IMR-90 (cell line): ENCODE data around the gene MGAT4A. TPM values are rescaled to one million over a fixed set of nuclear protein-coding genes. Genes with fewer than 3 reads are reported as not detected.
A peak's percentile ranks its signal among the peaks of the same experiment; 100 is the strongest.

Experiments used
- ATAC-seq: fragments of 200-7000 bp; cut with Tn5 transposase; 2 replicates; pipeline ENCODE4 v1.9.1; 2020; ENCODE audit warnings: low read depth, mild to moderate bottlenecking, moderate library complexity
- BruUV-seq: library from RNA; stranded (reverse); fragments of 400-500 nt; replicated peaks from 2 replicates; lab custom pipeline; 2021; lab: Mats Ljungman, UMichigan
- CTCF ChIA-PET: fragments of 300-600 bp; formaldehyde crosslinking; extraction: SDS; loops from one replicate; lab custom pipeline; 2021; ENCODE audit warnings: antibody characterized with exemption; lab: Yijun Ruan, JAX
- POLR2A ChIA-PET: fragments of 300-600 bp; sonication (Branson Sonifier 250); formaldehyde crosslinking; loops from one replicate; lab custom pipeline; 2022; ENCODE audit warnings: antibody characterized with exemption; ENCODE audit not compliant: unreplicated experiment; lab: Charles Lee
- DNase-seq: peaks from one replicate; pipeline ENCODE4 v3.0.0; 2013
- H2AFZ ChIP-seq: replicated peaks from 2 replicates; pipeline ENCODE3; 2013; ENCODE audit warnings: low read length, mild to moderate bottlenecking; ENCODE audit not compliant: poor library complexity
- H2AK5ac ChIP-seq: 2 replicates; pipeline ENCODE4 v1.6.1; 2013; ENCODE audit warnings: low read depth, low read length, inconsistent platforms
- H2AK9ac ChIP-seq: replicated peaks from 2 replicates; pipeline ENCODE3; 2013; ENCODE audit warnings: mild to moderate bottlenecking, low read depth, low read length, moderate library complexity; ENCODE audit not compliant: poor library complexity
- H2BK120ac ChIP-seq: 2 replicates; pipeline ENCODE4 v1.6.1; 2013; ENCODE audit warnings: low read depth, low read length, inconsistent platforms
- H2BK15ac ChIP-seq: 3 replicates; pipeline ENCODE4 v1.6.1; 2013; ENCODE audit warnings: low read depth, low read length, inconsistent platforms
- H2BK20ac ChIP-seq: 2 replicates; pipeline ENCODE4 v1.6.1; 2013; ENCODE audit warnings: low read depth, mild to moderate bottlenecking, inconsistent platforms, low read length, moderate library complexity
- H2BK5ac ChIP-seq: 2 replicates; pipeline ENCODE4 v1.6.1; 2013; ENCODE audit warnings: mild to moderate bottlenecking, low read depth, low read length, inconsistent platforms; ENCODE audit not compliant: poor library complexity, severe bottlenecking
- H3K14ac ChIP-seq: replicated peaks from 2 replicates; pipeline ENCODE4 v1.6.1; 2013; ENCODE audit warnings: low read depth, low read length, inconsistent platforms
- H3K18ac ChIP-seq: 2 replicates; pipeline ENCODE4 v1.6.1; 2013; ENCODE audit warnings: low read depth, low read length, control low read depth
- H3K23ac ChIP-seq: 2 replicates; pipeline ENCODE4 v1.6.1; 2013; ENCODE audit warnings: low read depth, low read length, inconsistent platforms
- H3K27ac ChIP-seq: 2 replicates; pipeline ENCODE4 v1.5.1; 2013; ENCODE audit warnings: mild to moderate bottlenecking, control low read depth, low read length; ENCODE audit not compliant: insufficient read depth
- H3K27me3 ChIP-seq: 2 replicates; pipeline ENCODE4 v1.6.1; 2013; ENCODE audit warnings: low read length; ENCODE audit not compliant: control insufficient read depth, insufficient read depth
- H3K36me3 ChIP-seq: 2 replicates; pipeline ENCODE4 v1.6.1; 2013; ENCODE audit warnings: low read length, mixed read lengths; ENCODE audit not compliant: control insufficient read depth, insufficient read depth
- H3K4ac ChIP-seq: 2 replicates; pipeline ENCODE4 v1.6.1; 2013; ENCODE audit warnings: low read depth, low read length, inconsistent platforms
- H3K4me1 ChIP-seq: 2 replicates; pipeline ENCODE4 v1.6.1; 2013; ENCODE audit warnings: low read length, mixed read lengths; ENCODE audit not compliant: control insufficient read depth, insufficient read depth
- H3K4me2 ChIP-seq: 2 replicates; pipeline ENCODE4 v1.6.1; 2013; ENCODE audit warnings: low read depth, mild to moderate bottlenecking, control low read depth, low read length, moderate library complexity
- H3K4me3 ChIP-seq: 2 replicates; pipeline ENCODE4 v1.5.1; 2013; ENCODE audit warnings: low read depth, mild to moderate bottlenecking, control low read depth, low read length, moderate library complexity; ENCODE audit not compliant: insufficient read depth
- H3K56ac ChIP-seq: 2 replicates; pipeline ENCODE4 v1.6.1; 2013; ENCODE audit warnings: low read length, inconsistent platforms; ENCODE audit not compliant: insufficient read depth; ENCODE audit errors: extremely low read depth
- H3K79me1 ChIP-seq, 2 experiments: 2 replicates each; pipeline ENCODE4 v1.6.1; 2013; ENCODE audit warnings: low read length in 2 of 2, inconsistent platforms in 1 of 2, low read depth in 1 of 2
- H3K9ac ChIP-seq: 2 replicates; pipeline ENCODE4 v1.6.1; 2013; ENCODE audit warnings: low read depth, low read length, control low read depth
- H3K9me1 ChIP-seq: 2 replicates; pipeline ENCODE4 v1.6.1; 2013; ENCODE audit warnings: low read length, inconsistent platforms; ENCODE audit not compliant: insufficient read depth
- H3K9me3 ChIP-seq: 2 replicates; pipeline ENCODE4 v1.6.1; 2013; ENCODE audit warnings: low read length; ENCODE audit not compliant: control insufficient read depth, insufficient read depth
- H4K20me1 ChIP-seq: 2 replicates; pipeline ENCODE4 v1.6.1; 2013; ENCODE audit warnings: low read length, inconsistent platforms; ENCODE audit not compliant: insufficient read depth
- H4K5ac ChIP-seq: 2 replicates; pipeline ENCODE4 v1.6.1; 2013; ENCODE audit warnings: mild to moderate bottlenecking, low read depth, low read length, control low read depth
- H4K8ac ChIP-seq, 2 experiments: 2 replicates each; pipeline ENCODE4 v1.6.1; 2013; ENCODE audit warnings: low read depth in 2 of 2, low read length in 2 of 2, control low read depth in 1 of 2, inconsistent platforms in 1 of 2
- H4K91ac ChIP-seq: 2 replicates; pipeline ENCODE4 v1.6.1; 2013; ENCODE audit warnings: low read depth, low read length, inconsistent platforms; ENCODE audit not compliant: insufficient read depth
- WGBS, 2 experiments: methylation state at CpG; one replicate each; pipeline versions ENCODE4 v1.1.5 to v1.1.7; 2013; ENCODE audit warnings: missing lambda C conversion rate in 2 of 2; ENCODE audit not compliant: insufficient read length in 1 of 2; ENCODE audit errors: extremely low coverage in 2 of 2; 5-methylcytosine and 5-hydroxymethylcytosine counted together
- dilution Hi-C: fragments of 300-500 bp; cut with HindIII; formaldehyde crosslinking; loops from one replicate; pipeline ENCODE4 v1.14.3; 2018; ENCODE audit warnings: low sequenced_read_pairs; ENCODE audit not compliant: unreplicated experiment
- in situ Hi-C: fragments of 300-500 bp; cut with MboI; formaldehyde crosslinking; loops from 3 replicates; pipeline ENCODE4 v1.14.3; 2019; ENCODE audit warnings: low sequenced_read_pairs, inconsistent platforms, mixed read lengths
- intact Hi-C: fragments of 100-400 bp; cut with micrococcal nuclease; formaldehyde crosslinking; loops from 2 replicates; pipeline ENCODE4 v1.10.0; 2022
- polyA plus RNA-seq, 3 experiments: library from polyadenylated mRNA; depleted of rRNA; stranded (reverse); fragments of >200 nt; gene quantifications; 2 replicates each; pipeline ENCODE4 v1.2.3, GENCODE V29; 2012; ENCODE audit warnings: low replicate concordance in 1 of 3
- total RNA-seq: library from RNA; depleted of rRNA; stranded (reverse); fragments of >200 nt; gene quantifications from 2 replicates; pipeline ENCODE4 v1.2.3, GENCODE V29; 2012
- TF ChIP-seq, protein P1 (sequence below): conservative IDR thresholded peaks from 2 replicates; pipeline ENCODE4 v1.5.1; 2012; ENCODE audit warnings: mild to moderate bottlenecking, low read depth, low read length, improper control_type of control experiment
- TF ChIP-seq, protein P2 (sequence below): fragments of 150-350 bp; IDR thresholded peaks from 2 replicates; pipeline ENCODE4 v1.6.1; 2016; ENCODE audit warnings: low read depth, mild to moderate bottlenecking, low read length, moderate library complexity, borderline replicate concordance

Gene MGAT4A
- total and polyA plus RNA-seq, 2 of the 4 experiments (the other 2 are of a cell fraction): under 0.01 TPM; not detected in 1

DNA sequence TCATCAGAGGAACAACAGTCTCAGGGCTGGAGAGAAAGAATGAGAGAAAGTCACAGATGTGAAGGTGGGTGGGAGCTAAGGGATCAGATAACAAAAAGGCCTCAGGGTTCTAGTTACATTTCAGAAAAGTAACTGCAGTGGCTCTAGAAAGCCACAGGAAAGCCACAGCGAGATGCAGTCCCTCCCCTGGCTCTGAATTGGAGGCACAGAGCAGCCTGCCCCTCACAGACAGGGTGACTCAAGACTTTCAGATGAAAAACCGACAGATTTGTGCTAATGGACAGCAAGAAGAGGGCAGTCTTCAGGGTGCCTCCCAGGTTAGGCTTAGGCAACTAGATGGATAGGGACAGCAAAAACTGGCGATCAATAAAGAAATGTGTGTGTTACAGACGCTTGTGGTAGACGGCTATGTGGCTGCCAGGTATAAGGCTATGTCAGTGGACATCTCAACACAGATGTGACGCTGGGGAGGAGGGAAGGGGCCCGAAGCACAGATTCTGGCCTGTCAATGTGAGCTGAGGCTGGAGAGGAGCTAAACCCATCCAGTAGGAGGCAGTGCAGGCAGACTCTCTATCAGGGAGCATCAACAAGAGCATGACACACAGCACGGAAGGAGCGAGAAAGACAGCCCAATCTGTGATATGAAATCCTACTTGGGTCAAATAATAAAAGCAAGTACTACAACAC, 96.4 kb downstream of the MGAT4A start:
- peak; percentile 63; the same call in 1 of the 2 replicates for ATAC-seq
- H3K36me3 ChIP-seq: no peaks in the 10 kb centered on the region
- H3K4me3 ChIP-seq: no peak overlapping the region
- DNase-seq: no peak
- H3K56ac ChIP-seq: no peak overlapping the region
- H3K4me1 ChIP-seq: no peaks in the 10 kb centered on the region
- no peak overlapping the region for H2AK5ac ChIP-seq
- H3K23ac ChIP-seq: no peak overlapping the region
- H2AK9ac ChIP-seq: no peak overlapping the region
- H4K5ac ChIP-seq: no peak overlapping the region
- H3K27me3 ChIP-seq: peaks cover 7% of the 10 kb centered on the region
- H2BK120ac ChIP-seq: no peak overlapping the region
- no peak overlapping the region for H3K27ac ChIP-seq
- H4K20me1 ChIP-seq: no peaks in the 10 kb centered on the region
- H4K8ac ChIP-seq: no peak overlapping the region
- no TSS peak for BruUV-seq
- dilution Hi-C loops: no loop called here
- POLR2A ChIA-PET: no interaction called here
- H2AFZ ChIP-seq: no peak overlapping the region
- no peak overlapping the region for H3K4me2 ChIP-seq
- TF ChIP-seq, protein P1, sequence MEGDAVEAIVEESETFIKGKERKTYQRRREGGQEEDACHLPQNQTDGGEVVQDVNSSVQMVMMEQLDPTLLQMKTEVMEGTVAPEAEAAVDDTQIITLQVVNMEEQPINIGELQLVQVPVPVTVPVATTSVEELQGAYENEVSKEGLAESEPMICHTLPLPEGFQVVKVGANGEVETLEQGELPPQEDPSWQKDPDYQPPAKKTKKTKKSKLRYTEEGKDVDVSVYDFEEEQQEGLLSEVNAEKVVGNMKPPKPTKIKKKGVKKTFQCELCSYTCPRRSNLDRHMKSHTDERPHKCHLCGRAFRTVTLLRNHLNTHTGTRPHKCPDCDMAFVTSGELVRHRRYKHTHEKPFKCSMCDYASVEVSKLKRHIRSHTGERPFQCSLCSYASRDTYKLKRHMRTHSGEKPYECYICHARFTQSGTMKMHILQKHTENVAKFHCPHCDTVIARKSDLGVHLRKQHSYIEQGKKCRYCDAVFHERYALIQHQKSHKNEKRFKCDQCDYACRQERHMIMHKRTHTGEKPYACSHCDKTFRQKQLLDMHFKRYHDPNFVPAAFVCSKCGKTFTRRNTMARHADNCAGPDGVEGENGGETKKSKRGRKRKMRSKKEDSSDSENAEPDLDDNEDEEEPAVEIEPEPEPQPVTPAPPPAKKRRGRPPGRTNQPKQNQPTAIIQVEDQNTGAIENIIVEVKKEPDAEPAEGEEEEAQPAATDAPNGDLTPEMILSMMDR: peak; percentile 23; the same call in 1 of the 2 replicates
- TF ChIP-seq, protein P2, sequence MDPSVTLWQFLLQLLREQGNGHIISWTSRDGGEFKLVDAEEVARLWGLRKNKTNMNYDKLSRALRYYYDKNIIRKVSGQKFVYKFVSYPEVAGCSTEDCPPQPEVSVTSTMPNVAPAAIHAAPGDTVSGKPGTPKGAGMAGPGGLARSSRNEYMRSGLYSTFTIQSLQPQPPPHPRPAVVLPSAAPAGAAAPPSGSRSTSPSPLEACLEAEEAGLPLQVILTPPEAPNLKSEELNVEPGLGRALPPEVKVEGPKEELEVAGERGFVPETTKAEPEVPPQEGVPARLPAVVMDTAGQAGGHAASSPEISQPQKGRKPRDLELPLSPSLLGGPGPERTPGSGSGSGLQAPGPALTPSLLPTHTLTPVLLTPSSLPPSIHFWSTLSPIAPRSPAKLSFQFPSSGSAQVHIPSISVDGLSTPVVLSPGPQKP: no peak
- no peaks in the 10 kb centered on the region for H3K9me1 ChIP-seq
- in situ Hi-C loops: loop anchor here (25.0 kb wide), 1 partner anchor 878 kb away; no protein-coding TSS in a partner anchor
- no peak overlapping the region for H3K9ac ChIP-seq
- H2BK20ac ChIP-seq: no peak overlapping the region
- H3K4ac ChIP-seq: no peak overlapping the region
- H2BK5ac ChIP-seq: no peak overlapping the region
- H3K79me1 ChIP-seq: no peaks in the 10 kb centered on the region
- intact Hi-C loops: no loop called here
- WGBS, 2 experiments: 29% methylated on average over 4 of the region's 9 CpGs; no CpG with 5 or more reads in 1 of the 2 experiments
- H3K18ac ChIP-seq: no peak overlapping the region
- CTCF ChIA-PET: interaction anchor here (0.6 kb wide), 1 partner anchor 553 kb away, joined by 4 read pairs; no protein-coding TSS in a partner anchor
- no peak overlapping the region for H4K91ac ChIP-seq
- H2BK15ac ChIP-seq: no peak overlapping the region
- H3K9me3 ChIP-seq: no peaks in the 10 kb centered on the region
- no peak overlapping the region; the same call in 1 of the 2 replicates for H3K14ac ChIP-seq
